IPS-11a (cell line): ENCODE results near the gene PHF21B.

Experiments
- H3K4me3 ChIP-seq: one replicate; pipeline ENCODE4 v1.5.1; 2013; ENCODE audit warnings: low read depth, low read length, control low read depth

The PHF21B gene

GRCh38 chr22:44898236-44898635 is 111.6 kb downstream of the PHF21B start:
- H3K4me3 ChIP-seq, result no peak overlapping the region

GRCh38 chr22:44895296-44896055 is 114.3 kb downstream of the PHF21B start:
- no peak overlapping the region for H3K4me3 ChIP-seq

GRCh38 chr22:44894782-44895181 is 115.0 kb downstream of the PHF21B start:
- no peak overlapping the region for H3K4me3 ChIP-seq

GRCh38 chr22:44894321-44894720 is 115.5 kb downstream of the PHF21B start:
- no peak overlapping the region for H3K4me3 ChIP-seq

- no peak overlapping the region for H3K4me3 ChIP-seq
These were observed 116.1 kb downstream of the PHF21B start for GRCh38 chr22:44893731-44894080.

- H3K4me3 ChIP-seq, result no peak overlapping the region
These were observed 116.7 kb downstream of the PHF21B start for GRCh38 chr22:44892803-44893730.

GRCh38 chr22:44892243-44892642 is 117.6 kb downstream of the PHF21B start:
- H3K4me3 ChIP-seq, result no peak overlapping the region

GRCh38 chr22:44891791-44892190 is 118.0 kb downstream of the PHF21B start:
- H3K4me3 ChIP-seq, result no peak overlapping the region

GRCh38 chr22:44891293-44891747 is 118.5 kb downstream of the PHF21B start:
- H3K4me3 ChIP-seq, result no peak overlapping the region

GRCh38 chr22:44890416-44891292 is 119.2 kb downstream of the PHF21B start:
- no peak overlapping the region for H3K4me3 ChIP-seq

GRCh38 chr22:44889255-44889878 is 120.4 kb downstream of the PHF21B start:
- H3K4me3 ChIP-seq, result no peak overlapping the region

GRCh38 chr22:44888491-44889254 is 121.1 kb downstream of the PHF21B start:
- H3K4me3 ChIP-seq, result no peak overlapping the region

GRCh38 chr22:44887941-44888366 is 121.9 kb downstream of the PHF21B start:
- H3K4me3 ChIP-seq, result no peak overlapping the region

GRCh38 chr22:44885806-44886360 is 123.9 kb downstream of the PHF21B start:
- H3K4me3 ChIP-seq, result no peak overlapping the region

GRCh38 chr22:44884968-44885805 is 124.6 kb downstream of the PHF21B start:
- no peak overlapping the region for H3K4me3 ChIP-seq

GRCh38 chr22:44884562-44884961 is 125.2 kb downstream of the PHF21B start:
- no peak overlapping the region for H3K4me3 ChIP-seq

- H3K4me3 ChIP-seq, result no peak overlapping the region
These were observed 126.8 kb downstream of the PHF21B start for GRCh38 chr22:44883011-44883421.

- H3K4me3 ChIP-seq, result no peak overlapping the region
These were observed 127.4 kb downstream of the PHF21B start for GRCh38 chr22:44882226-44882905.
